Erythroblast (primary cell): ENCODE data around the gene TNFAIP8L1.

Experiments used
- GATA1 ChIP-seq: IDR thresholded peaks from 2 replicates; pipeline ENCODE4 v1.6.1; 2011; ENCODE audit warnings: low read depth, mild to moderate bottlenecking, control low read depth, low read length, moderate library complexity
- POLR2A ChIP-seq: IDR thresholded peaks from 2 replicates; pipeline ENCODE4 v1.6.1; 2011; ENCODE audit warnings: mild to moderate bottlenecking, low read length

DNA sequence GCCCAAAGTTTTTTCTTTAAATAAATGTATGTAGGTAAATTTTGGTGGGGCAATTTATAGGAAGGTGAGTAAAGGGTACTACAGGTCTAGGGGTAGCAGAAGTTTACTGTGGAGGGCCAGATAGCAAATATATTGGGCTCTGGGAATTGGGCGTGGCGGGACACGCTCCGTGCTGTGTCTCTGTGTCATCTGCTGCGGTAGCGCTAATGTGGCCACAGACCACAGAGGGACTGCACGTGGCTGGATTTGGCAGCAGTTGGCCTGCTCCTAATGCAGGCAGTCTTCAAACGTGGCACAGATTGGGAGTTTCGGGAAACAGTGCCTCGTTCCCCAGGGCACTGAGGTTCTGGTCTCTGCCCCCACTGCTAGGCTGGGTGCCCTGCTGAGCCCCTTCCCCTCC lies 47.4 kb downstream of the TNFAIP8L1 start:
- no peak for TF ChIP-seq POLR2A
- TF ChIP-seq GATA1 = no peak
